HG03066 (cell line): ENCODE measurements around the gene RABIF.
A peak's percentile ranks its signal among the peaks of the same experiment; 100 is the strongest.

Experiments
- ATAC-seq: cut with Tn5 transposase; IDR thresholded peaks from one replicate; pipeline ENCODE4 v1.9.1; 2021; ENCODE audit warnings: low read depth; ENCODE audit not compliant: unreplicated experiment

RABIF gene

GRCh38 chr1:202879128-202879527 is 9.8 kb downstream of the RABIF start:
- no peak for ATAC-seq

- ATAC-seq = no peak
These were observed 15.9 kb downstream of the RABIF start for GRCh38 chr1:202873026-202873425.

GRCh38 chr1:202871367-202871766 is 17.6 kb downstream of the RABIF start:
- no peak for ATAC-seq

- no peak for ATAC-seq
These were observed 26.0 kb downstream of the RABIF start for GRCh38 chr1:202862679-202863560.

GRCh38 chr1:202861420-202862132 is 27.4 kb downstream of the RABIF start:
- ATAC-seq = peak; percentile 90

GRCh38 chr1:202860744-202861419 is 28.1 kb downstream of the RABIF start:
- ATAC-seq = no peak

- no peak for ATAC-seq
These were observed 30.0 kb downstream of the RABIF start for GRCh38 chr1:202858789-202859414.

GRCh38 chr1:202858331-202858730 is 30.6 kb downstream of the RABIF start:
- ATAC-seq = no peak

GRCh38 chr1:202857136-202857610 is 31.8 kb downstream of the RABIF start:
- ATAC-seq = no peak

- ATAC-seq = no peak
These were observed 32.9 kb downstream of the RABIF start for GRCh38 chr1:202856014-202856413.

- no peak for ATAC-seq
These were observed 34.2 kb downstream of the RABIF start for GRCh38 chr1:202854787-202855186.

GRCh38 chr1:202852163-202852904 is 36.6 kb downstream of the RABIF start:
- no peak for ATAC-seq

- no peak for ATAC-seq
These were observed 38.2 kb downstream of the RABIF start for GRCh38 chr1:202850593-202851362.

GRCh38 chr1:202848191-202848542 is 40.8 kb downstream of the RABIF start:
- no peak for ATAC-seq

- no peak for ATAC-seq
These were observed 44.0 kb downstream of the RABIF start for GRCh38 chr1:202844935-202845334.

- no peak for ATAC-seq
These were observed 44.7 kb downstream of the RABIF start for GRCh38 chr1:202844259-202844658.

GRCh38 chr1:202843081-202843480 is 45.9 kb downstream of the RABIF start:
- ATAC-seq = no peak

- ATAC-seq = no peak
These were observed 51.1 kb downstream of the RABIF start for GRCh38 chr1:202837746-202838262.
